Retinal pigment epithelial cell (primary cell): Measurements from ENCODE around the gene NUP85.
A peak's percentile ranks its signal among the peaks of the same experiment; 100 is the strongest.

Experiments
- DNase-seq: peaks from one replicate; pipeline ENCODE4 v3.0.0-alpha.2; 2010; ENCODE audit warnings: low read depth
- H3K4me3 ChIP-seq: 2 replicates; pipeline ENCODE4 v1.5.1; 2011; ENCODE audit warnings: mild to moderate bottlenecking, low read length, control low read depth, moderate library complexity
- CTCF ChIP-seq: conservative IDR thresholded peaks from 2 replicates; pipeline ENCODE4 v1.5.1; 2011; ENCODE audit warnings: low read depth, low read length, control low read depth, inconsistent platforms

NUP85 gene

GRCh38 chr17:75182569-75183436, 22.7 kb upstream of the NUP85 start, which contains the start of gene SUMO2:
Gene SUMO2, minus strand, starts transcription at chr17:75182959. Its CDS starts 125 bp downstream, at chr17:75182834.
- no peak for TF ChIP-seq CTCF
- DNase-seq, result peak; percentile 80
- peak within 1 kb of the TSS; percentile 97 for H3K4me3 ChIP-seq

GRCh38 chr17:75183999-75184884, 21.2 kb upstream of the NUP85 start:
- no peak for TF ChIP-seq CTCF
- no peak for DNase-seq
- H3K4me3 ChIP-seq, result no peak overlapping the region

- H3K4me3 ChIP-seq, result no peak overlapping the region
- no peak for TF ChIP-seq CTCF
- DNase-seq, result no peak
These were observed 16.9 kb upstream of the NUP85 start for GRCh38 chr17:75188614-75189013.

- no peak for DNase-seq
- no peak for TF ChIP-seq CTCF
- no peak overlapping the region for H3K4me3 ChIP-seq
These were observed 13.9 kb upstream of the NUP85 start for GRCh38 chr17:75191584-75191983.

GRCh38 chr17:75194879-75195278, 10.6 kb upstream of the NUP85 start:
- TF ChIP-seq CTCF, result no peak
- no peak overlapping the region for H3K4me3 ChIP-seq
- no peak for DNase-seq

GRCh38 chr17:75199886-75200618, 5.4 kb upstream of the NUP85 start:
- no peak for DNase-seq
- TF ChIP-seq CTCF, result no peak
- no peak overlapping the region for H3K4me3 ChIP-seq
